ENCODE results near the gene KIAA1958. TPM values are rescaled to one million over a fixed set of nuclear protein-coding genes. Genes with fewer than 3 reads are reported as not detected.

KIAA1958 gene
- total and polyA plus RNA-seq, 2 of the 8 experiments (the other 6 are each of a cell fraction or from before 2014, with no cell fraction given) = 11.4 to 43.8 TPM

DNA sequence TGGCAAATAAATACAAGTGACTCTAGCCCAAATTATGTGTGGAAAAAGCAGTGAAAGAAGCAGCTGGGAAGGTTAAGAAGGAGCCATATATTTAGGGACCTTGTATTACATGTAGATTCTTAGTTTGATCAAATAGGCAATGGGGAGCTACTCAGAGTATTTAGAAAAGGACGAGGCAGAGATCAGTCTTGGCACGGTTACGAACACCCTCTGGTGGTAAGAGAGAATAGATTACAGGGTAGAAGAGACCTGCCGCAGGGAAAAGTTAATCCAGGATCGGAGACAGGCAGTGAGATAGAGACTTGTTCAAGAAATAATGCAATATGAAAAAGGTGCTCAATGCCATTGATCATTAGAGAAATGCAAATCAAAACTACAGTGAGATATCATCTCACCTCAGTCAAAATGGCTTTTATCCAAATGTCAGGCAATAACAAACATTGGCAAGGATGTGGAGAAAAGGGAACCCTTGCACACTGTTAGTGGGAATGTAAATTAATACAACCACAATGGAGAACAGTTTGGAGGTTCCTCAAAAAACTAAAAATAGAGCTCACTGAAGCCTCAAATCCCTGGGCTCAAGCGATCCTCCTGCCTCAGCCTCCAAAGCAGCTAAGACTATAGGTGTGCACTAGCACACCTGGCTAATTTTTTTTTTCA is 219.3 kb downstream of the KIAA1958 start:
- FAIRE-seq = peak; percentile 84

More for the DNA sequence above, 219.3 kb downstream of the KIAA1958 start:
- Histone ChIP-seq H3K27me3 (replicated peaks in 1 of 4; ENCODE audit: control insufficient read depth in 3 of 4, extremely low read depth in 1 of 4, insufficient read depth in 3 of 4, low read length in 3 of 4) (no peaks in the 10 kb centered on the region), H3K4me3 (ENCODE audit: extremely low read depth in 1 of 4, insufficient read depth in 2 of 4, low read depth in 3 of 4, low read length in 4 of 4) (no peak overlapping the region), H4K5ac (ENCODE audit: insufficient read length, low read depth, low read length) (no peak overlapping the region), H3K4ac (replicated peaks; ENCODE audit: insufficient read length, low read depth, low read length) (no peak overlapping the region), H2BK5ac (ENCODE audit: low read depth, low read length) (no peak overlapping the region), H3K18ac (ENCODE audit: extremely low read depth, low read length) (no peak overlapping the region), H3K4me1 (replicated peaks in 1 of 4; ENCODE audit: control insufficient read depth in 3 of 4, insufficient read depth in 4 of 4, low read length in 3 of 4) (no peaks in the 10 kb centered on the region), H2BK120ac (replicated peaks; ENCODE audit: low read depth, low read length) (no peak overlapping the region), H2AFZ (ENCODE audit: low read length) (no peak overlapping the region), H3K56ac (replicated peaks; ENCODE audit: insufficient read length, low read depth, low read length) (no peak overlapping the region), H4K20me1 (replicated peaks in 1 of 2; ENCODE audit: control insufficient read depth in 1 of 2, insufficient read depth in 2 of 2, low read length in 2 of 2) (peaks cover 0 to 2% of the 10 kb centered on the region in 2 experiments), H3K9ac (replicated peaks in 1 of 4; ENCODE audit: extremely low read depth in 1 of 4, low read depth in 3 of 4, low read length in 3 of 4) (no peak overlapping the region), H3K79me2 (ENCODE audit: control insufficient read depth in 1 of 2, insufficient read depth in 2 of 2, low read length in 2 of 2) (peaks cover 0 to 21% of the 10 kb centered on the region in 2 experiments; a peak in 3 of 4 replicates), H3K79me1 (ENCODE audit: low read depth, low read length) (no peaks in the 10 kb centered on the region; the same call in 1 of the 2 replicates), H3K14ac (ENCODE audit: insufficient read length) (no peak overlapping the region), H3K4me2 (ENCODE audit: insufficient read depth in 1 of 2, low read depth in 2 of 2, low read length in 2 of 2) (no peak overlapping the region), H2BK15ac (ENCODE audit: low read length) (no peak overlapping the region), H4K8ac (ENCODE audit: extremely low read depth, insufficient read depth, low read length) (no peak overlapping the region), H3K23ac (ENCODE audit: insufficient read length) (no peak overlapping the region), H3K23me2 (ENCODE audit: low read depth, low read length) (no peaks in the 10 kb centered on the region), H2BK12ac (ENCODE audit: low read depth, low read length) (no peak overlapping the region), H3K27ac (ENCODE audit: low read depth, low read length) (no peak overlapping the region), H4K91ac (replicated peaks; ENCODE audit: insufficient read length, low read length) (no peak overlapping the region), H3K36me3 (ENCODE audit: control insufficient read depth in 2 of 4, insufficient read depth in 4 of 4, low read length in 3 of 4) (peaks cover 0 to 4% (median 0%) of the 10 kb centered on the region in 4 experiments; a peak in 3 of 8 replicates), H2BK20ac (ENCODE audit: low read length) (no peak overlapping the region), H3K9me3 (ENCODE audit: insufficient read depth in 2 of 2, low read depth in 1 of 2, low read length in 1 of 2) (no peaks in the 10 kb centered on the region), H2AK5ac (ENCODE audit: low read depth, low read length) (no peak overlapping the region)
- ChIA-PET CTCF (ENCODE audit: partially characterized antibody) (interaction anchor here (0.6 to 2.9 kb wide), 33 partner anchors 10 to 621 kb away, joined by 3 to 18 read pairs (median 3); no protein-coding TSS in a partner anchor), POLR2A (ENCODE audit: partially characterized antibody) (interaction anchor here (1.0 to 1.3 kb wide), 2 partner anchors 12 to 410 kb away, joined by 3 to 5 read pairs; partner anchors contain the start of gene INIP)
- no peak for DNase-seq (ENCODE audit: low read depth in 1 of 2, low spot score in 2 of 2)
- WGBS, 2 experiments (ENCODE audit: extremely low coverage in 1 of 2, insufficient coverage in 1 of 2, insufficient read length in 1 of 2, insufficient replicate concordance in 2 of 2, low coverage in 1 of 2, low lambda C conversion rate in 2 of 2, missing lambda C conversion rate in 1 of 2) = 71% methylated on average over 6 of the region's 6 CpGs; no CpG with 5 or more reads in 1 of the 2 experiments
- TF ChIP-seq RFX5 (IDR thresholded peaks at IDR 0.05; ENCODE audit: borderline replicate concordance, low read depth, low read length) (no peak), TAF7 (optimal IDR thresholded peaks at IDR 0.05; ENCODE audit: borderline replicate concordance, low read depth, low read length) (no peak), YY1 (IDR thresholded peaks at IDR 0.05; ENCODE audit: low read depth, low read length) (no peak), MAFK (IDR thresholded peaks at IDR 0.05; ENCODE audit: low read depth, low read length) (no peak), RAD21 (IDR thresholded peaks at IDR 0.05 in 1 of 2, conservative IDR thresholded peaks at IDR 0.05 in 1 of 2; ENCODE audit: low read depth in 2 of 2, low read length in 2 of 2) (peak; percentile 81 to 89)
- TF ChIP-seq, protein P1, sequence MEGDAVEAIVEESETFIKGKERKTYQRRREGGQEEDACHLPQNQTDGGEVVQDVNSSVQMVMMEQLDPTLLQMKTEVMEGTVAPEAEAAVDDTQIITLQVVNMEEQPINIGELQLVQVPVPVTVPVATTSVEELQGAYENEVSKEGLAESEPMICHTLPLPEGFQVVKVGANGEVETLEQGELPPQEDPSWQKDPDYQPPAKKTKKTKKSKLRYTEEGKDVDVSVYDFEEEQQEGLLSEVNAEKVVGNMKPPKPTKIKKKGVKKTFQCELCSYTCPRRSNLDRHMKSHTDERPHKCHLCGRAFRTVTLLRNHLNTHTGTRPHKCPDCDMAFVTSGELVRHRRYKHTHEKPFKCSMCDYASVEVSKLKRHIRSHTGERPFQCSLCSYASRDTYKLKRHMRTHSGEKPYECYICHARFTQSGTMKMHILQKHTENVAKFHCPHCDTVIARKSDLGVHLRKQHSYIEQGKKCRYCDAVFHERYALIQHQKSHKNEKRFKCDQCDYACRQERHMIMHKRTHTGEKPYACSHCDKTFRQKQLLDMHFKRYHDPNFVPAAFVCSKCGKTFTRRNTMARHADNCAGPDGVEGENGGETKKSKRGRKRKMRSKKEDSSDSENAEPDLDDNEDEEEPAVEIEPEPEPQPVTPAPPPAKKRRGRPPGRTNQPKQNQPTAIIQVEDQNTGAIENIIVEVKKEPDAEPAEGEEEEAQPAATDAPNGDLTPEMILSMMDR (IDR thresholded peaks at IDR 0.05; ENCODE audit: control extremely low read depth in 1 of 3, insufficient read depth in 1 of 3, low read depth in 1 of 3, low read length in 3 of 3) = peak in 2 of 3 experiments; percentile 58 to 72; a peak in 3 of 4 replicates
- TF ChIP-seq, protein P2, sequence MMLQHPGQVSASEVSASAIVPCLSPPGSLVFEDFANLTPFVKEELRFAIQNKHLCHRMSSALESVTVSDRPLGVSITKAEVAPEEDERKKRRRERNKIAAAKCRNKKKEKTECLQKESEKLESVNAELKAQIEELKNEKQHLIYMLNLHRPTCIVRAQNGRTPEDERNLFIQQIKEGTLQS (IDR thresholded peaks at IDR 0.05; ENCODE audit: insufficient read depth, low read depth, low read length) = no peak

All from H1 (cell line).